K562 (cell line): ENCODE data around the gene ABCG1. TPM values are rescaled to one million over a fixed set of nuclear protein-coding genes. Genes with fewer than 3 reads are reported as not detected.

ENCODE experiments used
- ATAC-seq: fragments of 200-7000 bp; cut with Tn5 transposase; 3 replicates; pipeline ENCODE4 v1.9.1; 2020; ENCODE audit warnings: moderate library complexity
- BruUV-seq: library from RNA; stranded (reverse); fragments of 400-500 nt; replicated peaks from 2 replicates; lab custom pipeline; 2021; lab: Mats Ljungman, UMichigan
- CTCF ChIA-PET: fragments of 300-600 bp; formaldehyde crosslinking; extraction: SDS; loops from one replicate; lab custom pipeline; 2021; ENCODE audit warnings: low intra/inter-chr PET ratio; lab: Yijun Ruan, JAX
- POLR2A ChIA-PET: fragments of 300-600, 350-650 bp; sonication (Branson Sonifier 250); formaldehyde crosslinking; extraction: SDS; loops from one replicate; lab custom pipeline; 2021; ENCODE audit warnings: antibody characterized with exemption, inconsistent platforms; lab: Yijun Ruan, JAX
- DNase-seq, 4 experiments: peaks; one replicate each; pipeline versions ENCODE4 v3.0.0 to v3.0.0-alpha.2; 2011 to 2018; ENCODE audit warnings: low spot score in 3 of 4, mixed read lengths in 3 of 4; ENCODE audit errors: extremely low read depth in 1 of 4
- FAIRE-seq: peaks from 2 replicates; lab custom pipeline; 2011; peaks lifted over from hg19 to GRCh38; lab: Jason Lieb, UNC
- H2AFZ ChIP-seq: 2 replicates; pipeline ENCODE4 v1.6.0; 2011; ENCODE audit warnings: low read depth, low read length, control low read depth, inconsistent platforms
- H3K27ac ChIP-seq: fragments of 200-600 bp; 3 replicates; pipeline ENCODE4 v1.8.0; 2011; ENCODE audit warnings: low read depth, mild to moderate bottlenecking, control low read depth, inconsistent platforms, low read length, moderate library complexity, mixed read lengths; ENCODE audit errors: extremely low read depth
- H3K27me3 ChIP-seq, 2 experiments: fragments of 300-600 bp in 1 of 2; 2 replicates in 1 of 2; 3 replicates in 1 of 2; pipeline versions ENCODE4 v1.6.0 to v1.8.0; 2011; ENCODE audit warnings: inconsistent platforms in 2 of 2, low read length in 2 of 2, mild to moderate bottlenecking in 1 of 2, mixed read lengths in 1 of 2, moderate library complexity in 1 of 2; ENCODE audit not compliant: control insufficient read depth in 2 of 2, insufficient read depth in 2 of 2
- H3K36me3 ChIP-seq: fragments of 300-600 bp; 3 replicates; pipeline ENCODE4 v1.8.0; 2011; ENCODE audit warnings: mild to moderate bottlenecking, low read length, inconsistent platforms; ENCODE audit not compliant: control insufficient read depth, insufficient read depth
- H3K4me1 ChIP-seq, 2 experiments: fragments of 200-600 bp in 1 of 2; replicated peaks in 1 of 2; 2 replicates in 1 of 2; 3 replicates in 1 of 2; pipeline versions ENCODE4 v1.5.1 to v1.8.0; 2011; ENCODE audit warnings: inconsistent platforms in 2 of 2, low read length in 2 of 2, mild to moderate bottlenecking in 1 of 2, mixed read lengths in 1 of 2, moderate library complexity in 1 of 2; ENCODE audit not compliant: control insufficient read depth in 2 of 2, insufficient read depth in 2 of 2
- H3K4me2 ChIP-seq: 2 replicates; pipeline ENCODE4 v1.6.1; 2011; ENCODE audit warnings: low read length, control low read depth, inconsistent platforms, mixed read lengths; ENCODE audit not compliant: insufficient read depth
- H3K4me3 ChIP-seq: fragments of 200-600 bp; sonication (generic), shearing (Covaris generic); 2 replicates; pipeline ENCODE4 v1.5.1; 2016; ENCODE audit warnings: control low read depth, inconsistent platforms
- H3K79me2 ChIP-seq: fragments of 200-600 bp; 3 replicates; pipeline ENCODE4 v1.8.0; 2011; ENCODE audit warnings: low read length, inconsistent platforms; ENCODE audit not compliant: control insufficient read depth, insufficient read depth
- H3K9ac ChIP-seq, 2 experiments: 2 replicates each; pipeline versions ENCODE4 v1.6.0 to v1.6.1; 2011; ENCODE audit warnings: low read depth in 2 of 2, low read length in 2 of 2, control low read depth in 1 of 2, inconsistent platforms in 1 of 2, mild to moderate bottlenecking in 1 of 2, mixed read lengths in 1 of 2; ENCODE audit not compliant: insufficient read depth in 1 of 2
- H3K9me1 ChIP-seq: one replicate; pipeline ENCODE4 v1.6.0; 2011; ENCODE audit warnings: inconsistent platforms, mild to moderate bottlenecking, low read length, moderate library complexity; ENCODE audit not compliant: control insufficient read depth, insufficient read depth
- H3K9me3 ChIP-seq: replicated peaks from 2 replicates; pipeline ENCODE4 v1.5.1; 2011; ENCODE audit warnings: low read depth, low read length, inconsistent platforms; ENCODE audit not compliant: control insufficient read depth, insufficient read depth
- H4K20me1 ChIP-seq: replicated peaks from 2 replicates; pipeline ENCODE4 v1.6.1; 2011; ENCODE audit warnings: low read length, inconsistent platforms, mixed read lengths; ENCODE audit not compliant: control insufficient read depth, insufficient read depth
- CCAR2 ChIP-seq: fragments of 200-400 bp; formaldehyde crosslinking; IDR thresholded peaks from 2 replicates; pipeline ENCODE4 v1.6.1; 2017; ENCODE audit warnings: mild to moderate bottlenecking, low read depth, low read length
- HCFC1 ChIP-seq: IDR thresholded peaks from 2 replicates; pipeline ENCODE4 v1.6.1; 2012; ENCODE audit warnings: low read depth, low read length, improper control_type of control experiment
- HDAC2 ChIP-seq: fragments of 450-650 bp; IDR thresholded peaks from 2 replicates; pipeline ENCODE4 v1.6.1; 2016; ENCODE audit warnings: mild to moderate bottlenecking
- HNRNPL ChIP-seq: fragments of 200-400 bp; formaldehyde crosslinking; IDR thresholded peaks from 2 replicates; pipeline ENCODE4 v1.6.1; 2017; ENCODE audit warnings: low read depth, mild to moderate bottlenecking, low read length
- NFIC ChIP-seq: fragments of 450-650 bp; IDR thresholded peaks from 2 replicates; pipeline ENCODE4 v1.6.1; 2017; ENCODE audit warnings: mild to moderate bottlenecking, inconsistent platforms
- POLR2AphosphoS5 ChIP-seq: IDR thresholded peaks from 2 replicates; pipeline ENCODE4 v1.6.1; 2011; ENCODE audit warnings: mild to moderate bottlenecking, low read depth, low read length, moderate library complexity; ENCODE audit not compliant: control insufficient read depth, insufficient read depth
- POLR3A ChIP-seq: IDR thresholded peaks from 2 replicates; pipeline ENCODE4 v1.6.1; 2011; ENCODE audit warnings: borderline replicate concordance, mild to moderate bottlenecking, moderate library complexity; ENCODE audit not compliant: insufficient read length, insufficient read depth; ENCODE audit errors: extremely low read depth
- SMAD3 ChIP-seq: fragments of 450-650 bp; formaldehyde crosslinking; conservative IDR thresholded peaks from 2 replicates; pipeline ENCODE4 v1.4.0; 2020; ENCODE audit warnings: mild to moderate bottlenecking
- STAT5A ChIP-seq: IDR thresholded peaks from 2 replicates; pipeline ENCODE4 v1.6.1; 2012; ENCODE audit warnings: low read length, inconsistent platforms, borderline replicate concordance
- TAF1 ChIP-seq: IDR thresholded peaks from 2 replicates; pipeline ENCODE4 v1.6.1; 2011; ENCODE audit warnings: mild to moderate bottlenecking, low read length, moderate library complexity; ENCODE audit not compliant: insufficient read depth, control insufficient read depth, severe bottlenecking; ENCODE audit errors: extremely low read depth
- TCF7L2 ChIP-seq: fragments of 150-350 bp; IDR thresholded peaks from 2 replicates; pipeline ENCODE4 v1.6.1; 2016; ENCODE audit warnings: low read depth, mild to moderate bottlenecking, low read length, moderate library complexity
- ZNF124 ChIP-seq: sonication (generic); formaldehyde crosslinking; IDR thresholded peaks from 2 replicates; pipeline ENCODE4 v1.8.1; 2022; ENCODE audit warnings: missing genetic modification reagents
- ZNF175 ChIP-seq: fragments of 200-800 bp; sonication (Bioruptor generic); IDR thresholded peaks from 2 replicates; pipeline ENCODE4 v1.6.1; 2016; ENCODE audit warnings: low read depth, mild to moderate bottlenecking, missing genetic modification characterization, missing compliant biosample characterization
- ZNF23 ChIP-seq: fragments of 250-450 bp; sonication (Bioruptor Pico); IDR thresholded peaks from 2 replicates; pipeline ENCODE4 v1.4.0; 2020; ENCODE audit warnings: mild to moderate bottlenecking
- ZNF232 ChIP-seq: sonication (generic); formaldehyde crosslinking; IDR thresholded peaks from 2 replicates; pipeline ENCODE4 v1.8.0; 2022; ENCODE audit warnings: mild to moderate bottlenecking, missing genetic modification reagents
- ZNF445 ChIP-seq: fragments of 250-450 bp; sonication (Bioruptor Pico); IDR thresholded peaks from 2 replicates; pipeline ENCODE4 v1.4.0; 2020; ENCODE audit warnings: low read depth, mild to moderate bottlenecking, moderate library complexity
- ZNF668 ChIP-seq: fragments of 250-450 bp; sonication (Bioruptor Pico); IDR thresholded peaks from 2 replicates; pipeline ENCODE4 v1.8.0; 2022; ENCODE audit warnings: mild to moderate bottlenecking, inconsistent platforms
- ZSCAN29 ChIP-seq: fragments of 450-650 bp; IDR thresholded peaks from 2 replicates; pipeline ENCODE4 v1.6.1; 2017
- WGBS: fragments of 100-300 bp; shearing (Covaris generic); methylation state at CpG from one replicate; pipeline ENCODE4 v1.1.6; 2016; ENCODE audit warnings: low coverage, mixed read lengths; ENCODE audit not compliant: insufficient coverage; ENCODE audit errors: missing lambda C conversion rate; 5-methylcytosine and 5-hydroxymethylcytosine counted together
- in situ Hi-C: fragments of 300-500 bp; cut with MboI; formaldehyde crosslinking; loops from 4 replicates; pipeline ENCODE4 v1.15.0; 2018; ENCODE audit warnings: inconsistent platforms, mixed read lengths
- intact Hi-C: fragments of 100-400 bp; cut with micrococcal nuclease; formaldehyde crosslinking; loops from 2 replicates; pipeline ENCODE4 v1.14.2; 2022
- polyA plus RNA-seq, 8 experiments: library from polyadenylated mRNA; depleted of rRNA in 4 of 8; stranded (reverse) in 5 of 8; unstranded in 3 of 8; fragments of >200 nt; fragmentation: Nextera tagmentation in 2 of 8; fragmentation: Illumina TruSeq in 1 of 8; extraction: Ambion mirVana in 2 of 8; extraction: Trizol in 1 of 8; gene quantifications; 2 replicates each; pipeline versions ENCODE4 v1.2.1 to v1.2.3, GENCODE V29; 2011 to 2014; ENCODE audit warnings: inconsistent platforms in 1 of 8, missing spikeins in 1 of 8
- total RNA-seq, 7 experiments: library from RNA; depleted of rRNA in 6 of 7; stranded (reverse); fragments of >200 nt in 6 of 7; fragmentation: Illumina TruSeq in 2 of 7; extraction: Trizol in 2 of 7; gene quantifications; 2 replicates each; pipeline versions ENCODE4 v1.2.1 to v1.2.3, GENCODE V29; 2011 to 2021; ENCODE audit warnings: low replicate concordance in 1 of 7
- TF ChIP-seq, protein P1 (sequence below): fragments of 150-350 bp; IDR thresholded peaks from 2 replicates; pipeline ENCODE4 v1.6.1; 2014; ENCODE audit warnings: low read depth, mild to moderate bottlenecking, low read length, borderline replicate concordance
- TF ChIP-seq, protein P2 (sequence below): fragments of 450-650 bp; IDR thresholded peaks from 2 replicates; pipeline ENCODE4 v1.6.1; 2016; ENCODE audit warnings: low read depth, mild to moderate bottlenecking, moderate library complexity

ABCG1 gene
- total and polyA plus RNA-seq, 9 of the 15 experiments (the other 6 are each of a cell fraction or from before 2014, with no cell fraction given) = 0.04 to 0.09 TPM; not detected in 7

DNA sequence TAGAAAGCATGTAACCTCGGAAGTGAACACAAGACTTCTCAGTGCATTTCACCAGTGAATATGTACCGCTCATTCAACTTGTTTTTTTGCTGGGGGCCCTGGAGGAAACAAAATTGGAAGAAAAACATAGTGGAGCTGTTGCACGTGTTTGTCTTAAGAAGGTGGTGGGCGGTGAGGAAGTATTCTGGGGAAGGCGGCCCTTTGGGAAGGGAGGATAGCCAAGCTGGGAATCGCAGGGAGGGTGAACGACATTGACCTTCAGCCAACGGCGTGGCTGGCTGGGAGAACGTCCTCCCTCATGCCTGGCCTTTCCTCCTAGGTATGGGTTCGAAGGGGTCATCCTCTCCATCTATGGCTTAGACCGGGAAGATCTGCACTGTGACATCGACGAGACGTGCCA lies 76.9 kb downstream of the ABCG1 start:
- intact Hi-C loops = no loop called here
- in situ Hi-C loops = no loop called here
- no peaks in the 10 kb centered on the region for H3K36me3 ChIP-seq

DNA sequence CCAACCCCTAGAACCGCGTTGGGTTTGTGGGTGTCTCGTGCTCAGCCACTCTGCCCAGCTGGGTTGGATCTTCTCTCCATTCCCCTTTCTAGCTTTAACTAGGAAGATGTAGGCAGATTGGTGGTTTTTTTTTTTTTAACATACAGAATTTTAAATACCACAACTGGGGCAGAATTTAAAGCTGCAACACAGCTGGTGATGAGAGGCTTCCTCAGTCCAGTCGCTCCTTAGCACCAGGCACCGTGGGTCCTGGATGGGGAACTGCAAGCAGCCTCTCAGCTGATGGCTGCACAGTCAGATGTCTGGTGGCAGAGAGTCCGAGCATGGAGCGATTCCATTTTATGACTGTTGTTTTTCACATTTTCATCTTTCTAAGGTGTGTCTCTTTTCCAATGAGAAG lies 77.6 kb downstream of the ABCG1 start:
- no peak for FAIRE-seq
- no peak overlapping the region for H3K9ac ChIP-seq
- in situ Hi-C loops (no loop called here), intact Hi-C loops (no loop called here)
- H3K4me3 ChIP-seq = no peak overlapping the region
- H3K4me1 ChIP-seq = peaks cover 0 to 15% of the 10 kb centered on the region in 2 experiments; a peak in 2 of 5 replicates
- ChIA-PET POLR2A (interaction anchor here (0.6 to 0.7 kb wide), 2 partner anchors 22 to 127 kb away, joined by 3 read pairs; no protein-coding TSS in a partner anchor), CTCF (no interaction called here)
- no peak overlapping the region for H3K4me2 ChIP-seq
- H3K27ac ChIP-seq = no peak overlapping the region
- no peak overlapping the region for H2AFZ ChIP-seq
- BruUV-seq = no TSS peak
- TF ChIP-seq ZNF232 (CRISPR knock-in tag) = no peak
- TF ChIP-seq SMAD3 (CRISPR knock-in tag) = no peak
- TF ChIP-seq, protein P1, sequence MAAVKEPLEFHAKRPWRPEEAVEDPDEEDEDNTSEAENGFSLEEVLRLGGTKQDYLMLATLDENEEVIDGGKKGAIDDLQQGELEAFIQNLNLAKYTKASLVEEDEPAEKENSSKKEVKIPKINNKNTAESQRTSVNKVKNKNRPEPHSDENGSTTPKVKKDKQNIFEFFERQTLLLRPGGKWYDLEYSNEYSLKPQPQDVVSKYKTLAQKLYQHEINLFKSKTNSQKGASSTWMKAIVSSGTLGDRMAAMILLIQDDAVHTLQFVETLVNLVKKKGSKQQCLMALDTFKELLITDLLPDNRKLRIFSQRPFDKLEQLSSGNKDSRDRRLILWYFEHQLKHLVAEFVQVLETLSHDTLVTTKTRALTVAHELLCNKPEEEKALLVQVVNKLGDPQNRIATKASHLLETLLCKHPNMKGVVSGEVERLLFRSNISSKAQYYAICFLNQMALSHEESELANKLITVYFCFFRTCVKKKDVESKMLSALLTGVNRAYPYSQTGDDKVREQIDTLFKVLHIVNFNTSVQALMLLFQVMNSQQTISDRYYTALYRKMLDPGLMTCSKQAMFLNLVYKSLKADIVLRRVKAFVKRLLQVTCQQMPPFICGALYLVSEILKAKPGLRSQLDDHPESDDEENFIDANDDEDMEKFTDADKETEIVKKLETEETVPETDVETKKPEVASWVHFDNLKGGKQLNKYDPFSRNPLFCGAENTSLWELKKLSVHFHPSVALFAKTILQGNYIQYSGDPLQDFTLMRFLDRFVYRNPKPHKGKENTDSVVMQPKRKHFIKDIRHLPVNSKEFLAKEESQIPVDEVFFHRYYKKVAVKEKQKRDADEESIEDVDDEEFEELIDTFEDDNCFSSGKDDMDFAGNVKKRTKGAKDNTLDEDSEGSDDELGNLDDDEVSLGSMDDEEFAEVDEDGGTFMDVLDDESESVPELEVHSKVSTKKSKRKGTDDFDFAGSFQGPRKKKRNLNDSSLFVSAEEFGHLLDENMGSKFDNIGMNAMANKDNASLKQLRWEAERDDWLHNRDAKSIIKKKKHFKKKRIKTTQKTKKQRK = no peak
- TF ChIP-seq ZSCAN29 = no peak
- no peak for TF ChIP-seq NFIC
- no peak for TF ChIP-seq POLR2AphosphoS5
- TF ChIP-seq POLR3A = no peak
- TF ChIP-seq, protein P2, sequence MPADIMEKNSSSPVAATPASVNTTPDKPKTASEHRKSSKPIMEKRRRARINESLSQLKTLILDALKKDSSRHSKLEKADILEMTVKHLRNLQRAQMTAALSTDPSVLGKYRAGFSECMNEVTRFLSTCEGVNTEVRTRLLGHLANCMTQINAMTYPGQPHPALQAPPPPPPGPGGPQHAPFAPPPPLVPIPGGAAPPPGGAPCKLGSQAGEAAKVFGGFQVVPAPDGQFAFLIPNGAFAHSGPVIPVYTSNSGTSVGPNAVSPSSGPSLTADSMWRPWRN = no peak
- no peaks in the 10 kb centered on the region for H3K9me3 ChIP-seq
- no peaks in the 10 kb centered on the region for H3K36me3 ChIP-seq
- H3K27me3 ChIP-seq = peaks cover 51 to 79% of the 10 kb centered on the region in 2 experiments
- ATAC-seq = no peak
- no peaks in the 10 kb centered on the region for H3K9me1 ChIP-seq
- H4K20me1 ChIP-seq = peaks cover 6% of the 10 kb centered on the region
- 0% methylated on average over 7 of the region's 7 CpGs for WGBS
- DNase-seq = no peak
- no peaks in the 10 kb centered on the region for H3K79me2 ChIP-seq

More for the DNA sequence above, 76.9 kb downstream of the ABCG1 start:
- Histone ChIP-seq H3K27ac (no peak overlapping the region), H3K4me2 (no peak overlapping the region), H3K9ac (no peak overlapping the region), H3K27me3 (peaks cover 54 to 79% of the 10 kb centered on the region in 2 experiments), H3K9me1 (no peaks in the 10 kb centered on the region), H2AFZ (no peak overlapping the region), H4K20me1 (peaks cover 6% of the 10 kb centered on the region), H3K9me3 (no peaks in the 10 kb centered on the region), H3K4me1 (peaks cover 0 to 19% of the 10 kb centered on the region in 2 experiments; a peak in 2 of 5 replicates), H3K4me3 (no peak overlapping the region), H3K79me2 (no peaks in the 10 kb centered on the region)
- CTCF ChIA-PET = no interaction called here
- ATAC-seq (no peak), DNase-seq (no peak), FAIRE-seq (no peak)
- POLR2A ChIA-PET = interaction anchor here (0.6 to 0.7 kb wide), 2 partner anchors 22 to 128 kb away, joined by 3 read pairs; no protein-coding TSS in a partner anchor
- BruUV-seq = no TSS peak
- no peak for TF ChIP-seq ZNF175 (CRISPR knock-in tag)
- TF ChIP-seq HCFC1 = no peak
- TF ChIP-seq ZNF668 (CRISPR knock-in tag) = no peak
- TF ChIP-seq STAT5A = no peak
- TF ChIP-seq TCF7L2 = no peak
- no peak for TF ChIP-seq HNRNPL
- no peak for TF ChIP-seq TAF1
- TF ChIP-seq HDAC2 = no peak
- no peak for TF ChIP-seq ZNF445 (CRISPR knock-in tag)
- TF ChIP-seq ZNF23 (CRISPR knock-in tag) = no peak
- TF ChIP-seq CCAR2 = no peak
- no peak for TF ChIP-seq ZNF124 (CRISPR knock-in tag)
- WGBS = 2% methylated on average over 15 of the region's 15 CpGs
